ENCODE measurements around the gene NAPSA.

- TF ChIP-seq CTCF (IDR thresholded peaks at IDR 0.05) (no peak), POLR2A (IDR thresholded peaks at IDR 0.05; ENCODE audit: low read depth) (no peak), POLR2AphosphoS5 (IDR thresholded peaks at IDR 0.05) (no peak)
Observed at GRCh38 chr19:50413531-50413930, 48.1 kb upstream of the NAPSA start.

All from esophagus muscularis mucosa (tissue), 3 donors.